GM12874 (cell line): Measurements from ENCODE around the gene CLDN18.

ENCODE experiments used
- TF ChIP-seq, protein P1 (sequence below): IDR thresholded peaks from 2 replicates; pipeline ENCODE4 v1.5.1; 2011; ENCODE audit warnings: low read depth, mild to moderate bottlenecking, control low read depth, low read length, moderate library complexity; ENCODE audit not compliant: insufficient read depth

The CLDN18 gene

DNA sequence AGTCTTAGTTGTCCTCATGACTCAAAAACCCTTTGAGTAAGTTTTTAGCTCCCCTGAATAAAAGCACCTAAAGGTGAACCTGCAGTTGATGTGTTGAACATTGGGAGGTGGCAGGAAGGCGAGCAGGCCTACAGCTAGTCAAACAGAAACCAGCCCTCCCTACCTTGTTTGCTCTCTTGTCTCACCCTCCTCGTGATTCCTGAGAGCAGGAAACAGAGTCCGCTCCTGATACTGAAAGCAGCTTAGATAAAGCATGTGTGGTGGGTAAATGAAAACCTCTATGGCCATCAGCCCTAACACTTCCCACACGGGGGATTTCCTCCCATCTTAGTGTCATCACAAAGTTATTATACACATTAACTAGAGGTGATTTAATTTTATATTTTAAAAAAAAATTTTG is 21.8 kb upstream of the CLDN18 start:
- TF ChIP-seq, protein P1, sequence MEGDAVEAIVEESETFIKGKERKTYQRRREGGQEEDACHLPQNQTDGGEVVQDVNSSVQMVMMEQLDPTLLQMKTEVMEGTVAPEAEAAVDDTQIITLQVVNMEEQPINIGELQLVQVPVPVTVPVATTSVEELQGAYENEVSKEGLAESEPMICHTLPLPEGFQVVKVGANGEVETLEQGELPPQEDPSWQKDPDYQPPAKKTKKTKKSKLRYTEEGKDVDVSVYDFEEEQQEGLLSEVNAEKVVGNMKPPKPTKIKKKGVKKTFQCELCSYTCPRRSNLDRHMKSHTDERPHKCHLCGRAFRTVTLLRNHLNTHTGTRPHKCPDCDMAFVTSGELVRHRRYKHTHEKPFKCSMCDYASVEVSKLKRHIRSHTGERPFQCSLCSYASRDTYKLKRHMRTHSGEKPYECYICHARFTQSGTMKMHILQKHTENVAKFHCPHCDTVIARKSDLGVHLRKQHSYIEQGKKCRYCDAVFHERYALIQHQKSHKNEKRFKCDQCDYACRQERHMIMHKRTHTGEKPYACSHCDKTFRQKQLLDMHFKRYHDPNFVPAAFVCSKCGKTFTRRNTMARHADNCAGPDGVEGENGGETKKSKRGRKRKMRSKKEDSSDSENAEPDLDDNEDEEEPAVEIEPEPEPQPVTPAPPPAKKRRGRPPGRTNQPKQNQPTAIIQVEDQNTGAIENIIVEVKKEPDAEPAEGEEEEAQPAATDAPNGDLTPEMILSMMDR: no peak

- TF ChIP-seq, protein P1: no peak
Measured at GRCh38 chr3:137988982-137989381, 21.0 kb upstream of the CLDN18 start.

GRCh38 chr3:137990427-137990826 is 19.5 kb upstream of the CLDN18 start:
- TF ChIP-seq, protein P1: no peak

GRCh38 chr3:137992592-137992991 is 17.4 kb upstream of the CLDN18 start:
- TF ChIP-seq, protein P1: no peak

DNA sequence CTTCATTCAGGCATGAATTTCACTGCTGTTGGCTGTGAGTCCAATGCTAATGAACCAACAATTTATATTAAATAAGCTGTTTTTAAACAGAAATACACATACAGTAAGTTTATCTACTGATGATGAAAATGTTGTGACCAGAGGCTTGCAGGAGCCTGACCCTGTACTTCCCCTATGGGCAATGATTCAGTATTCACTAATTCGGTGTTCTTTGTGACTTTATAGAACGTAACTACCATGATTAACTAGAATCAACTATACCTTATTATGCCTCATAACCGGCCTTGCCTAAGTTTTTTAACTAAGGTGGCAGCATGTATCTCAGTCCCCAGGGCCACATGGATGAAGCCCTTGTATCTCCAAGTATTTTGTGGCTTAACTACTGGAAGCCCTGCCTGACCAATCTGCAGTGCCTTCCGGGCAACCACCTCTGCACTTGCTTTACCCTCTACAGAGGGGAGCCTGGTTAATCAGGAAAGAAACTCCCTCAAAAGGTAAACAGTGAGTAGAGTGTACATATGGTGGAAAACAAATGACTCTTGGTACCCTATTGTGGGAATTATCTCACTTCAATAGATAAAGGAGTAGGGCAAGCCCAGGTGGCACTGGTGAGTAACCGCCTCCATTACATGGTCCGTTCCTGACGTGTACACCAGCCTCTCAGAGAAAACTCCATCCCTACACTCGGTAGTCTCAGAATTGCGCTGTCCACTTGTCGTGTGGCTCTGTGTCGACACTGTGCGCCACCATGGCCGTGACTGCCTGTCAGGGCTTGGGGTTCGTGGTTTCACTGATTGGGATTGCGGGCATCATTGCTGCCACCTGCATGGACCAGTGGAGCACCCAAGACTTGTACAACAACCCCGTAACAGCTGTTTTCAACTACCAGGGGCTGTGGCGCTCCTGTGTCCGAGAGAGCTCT is 11.6 kb upstream of the CLDN18 start:
- TF ChIP-seq, protein P1: no peak

GRCh38 chr3:138003069-138003468 is 6.9 kb upstream of the CLDN18 start:
- TF ChIP-seq, protein P1: no peak

DNA sequence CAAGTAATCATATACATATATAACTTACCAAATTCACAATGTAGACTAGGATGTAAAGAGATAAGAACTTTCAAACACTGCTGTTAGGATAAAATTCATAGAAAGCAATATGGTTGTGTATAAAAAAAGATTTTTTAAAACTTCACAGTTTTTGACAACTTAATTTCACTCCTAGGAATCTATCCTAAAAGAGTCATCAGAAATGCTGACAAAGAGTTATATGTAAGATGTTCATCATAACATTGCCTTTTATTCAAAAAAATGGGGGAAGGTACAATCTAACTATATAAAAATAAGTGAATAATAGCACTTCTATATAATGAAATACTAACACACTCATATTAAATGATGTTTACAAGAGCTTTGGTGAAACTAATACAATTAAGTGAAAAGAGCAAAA is 4.3 kb upstream of the CLDN18 start:
- TF ChIP-seq, protein P1: no peak
